ENCODE measurements around the gene TBCK. TPM values are rescaled to one million over a fixed set of nuclear protein-coding genes. Genes with fewer than 3 reads are reported as not detected.

TBCK gene
- total and polyA plus RNA-seq, 2 of the 8 experiments (the other 6 are each of a cell fraction or from before 2014, with no cell fraction given), result 10.2 to 18.7 TPM

DNA sequence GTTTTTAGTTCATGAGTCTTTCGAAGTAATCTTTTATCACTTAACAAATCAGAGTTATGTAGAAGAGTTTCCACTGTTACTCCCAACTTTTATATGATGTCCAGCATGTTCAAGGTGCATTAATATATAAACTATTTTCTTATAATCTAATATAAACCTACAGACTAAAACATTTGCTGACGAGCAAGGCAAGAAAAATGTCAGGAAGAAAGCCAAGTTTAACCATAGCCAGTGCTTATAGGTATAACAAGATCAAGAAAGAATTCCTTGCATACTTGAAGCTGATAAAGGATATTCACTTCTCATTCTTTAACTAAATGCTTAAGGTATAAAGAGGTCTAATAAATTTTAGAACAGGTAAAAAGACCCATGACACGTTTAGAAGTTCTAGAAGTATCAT lies 253.0 kb downstream of the TBCK start:
- no peak overlapping the region for H2AK5ac ChIP-seq (ENCODE audit: low read depth, low read length)
- FAIRE-seq, result no peak
- H3K23ac ChIP-seq (ENCODE audit: insufficient read length), result no peak overlapping the region
- no peaks in the 10 kb centered on the region for H3K27me3 ChIP-seq (replicated peaks in 1 of 4; ENCODE audit: control insufficient read depth in 3 of 4, extremely low read depth in 1 of 4, insufficient read depth in 3 of 4, low read length in 3 of 4)
- H3K4me2 ChIP-seq (ENCODE audit: insufficient read depth in 1 of 2, low read depth in 2 of 2, low read length in 2 of 2), result no peak overlapping the region
- no peak overlapping the region for H2BK12ac ChIP-seq (ENCODE audit: low read depth, low read length)
- no peak overlapping the region for H3K27ac ChIP-seq (ENCODE audit: low read depth, low read length)
- H3K79me2 ChIP-seq (ENCODE audit: control insufficient read depth in 1 of 2, insufficient read depth in 2 of 2, low read length in 2 of 2), result no peaks in the 10 kb centered on the region
- H3K18ac ChIP-seq (ENCODE audit: extremely low read depth, low read length), result no peak overlapping the region
- no peaks in the 10 kb centered on the region for H3K79me1 ChIP-seq (ENCODE audit: low read depth, low read length)
- H3K9me3 ChIP-seq (ENCODE audit: insufficient read depth in 2 of 2, low read depth in 1 of 2, low read length in 1 of 2), result no peaks in the 10 kb centered on the region
- H2BK15ac ChIP-seq (ENCODE audit: low read length), result no peak overlapping the region
- H3K9ac ChIP-seq (replicated peaks in 1 of 4; ENCODE audit: extremely low read depth in 1 of 4, low read depth in 3 of 4, low read length in 3 of 4), result no peak overlapping the region
- no peak overlapping the region for H3K56ac ChIP-seq (replicated peaks; ENCODE audit: insufficient read length, low read depth, low read length)
- no peak overlapping the region for H4K8ac ChIP-seq (ENCODE audit: extremely low read depth, insufficient read depth, low read length)
- H2BK120ac ChIP-seq (replicated peaks; ENCODE audit: low read depth, low read length), result no peak overlapping the region
- no peak overlapping the region for H2BK20ac ChIP-seq (ENCODE audit: low read length)
- H4K20me1 ChIP-seq (replicated peaks in 1 of 2; ENCODE audit: control insufficient read depth in 1 of 2, insufficient read depth in 2 of 2, low read length in 2 of 2), result no peaks in the 10 kb centered on the region
- H2BK5ac ChIP-seq (ENCODE audit: low read depth, low read length), result no peak overlapping the region
- H3K4ac ChIP-seq (replicated peaks; ENCODE audit: insufficient read length, low read depth, low read length), result no peak overlapping the region
- H3K36me3 ChIP-seq (ENCODE audit: control insufficient read depth in 2 of 4, insufficient read depth in 4 of 4, low read length in 3 of 4), result no peaks in the 10 kb centered on the region
- TF ChIP-seq, protein P1, sequence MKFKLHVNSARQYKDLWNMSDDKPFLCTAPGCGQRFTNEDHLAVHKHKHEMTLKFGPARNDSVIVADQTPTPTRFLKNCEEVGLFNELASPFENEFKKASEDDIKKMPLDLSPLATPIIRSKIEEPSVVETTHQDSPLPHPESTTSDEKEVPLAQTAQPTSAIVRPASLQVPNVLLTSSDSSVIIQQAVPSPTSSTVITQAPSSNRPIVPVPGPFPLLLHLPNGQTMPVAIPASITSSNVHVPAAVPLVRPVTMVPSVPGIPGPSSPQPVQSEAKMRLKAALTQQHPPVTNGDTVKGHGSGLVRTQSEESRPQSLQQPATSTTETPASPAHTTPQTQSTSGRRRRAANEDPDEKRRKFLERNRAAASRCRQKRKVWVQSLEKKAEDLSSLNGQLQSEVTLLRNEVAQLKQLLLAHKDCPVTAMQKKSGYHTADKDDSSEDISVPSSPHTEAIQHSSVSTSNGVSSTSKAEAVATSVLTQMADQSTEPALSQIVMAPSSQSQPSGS (IDR thresholded peaks at IDR 0.05; ENCODE audit: low read length), result no peak
- no peak for TF ChIP-seq POLR2A (IDR thresholded peaks at IDR 0.05; ENCODE audit: control extremely low read depth in 1 of 2, low read depth in 2 of 2, low read length in 2 of 2)
- no peak overlapping the region for H3K14ac ChIP-seq (ENCODE audit: insufficient read length)
- no peak overlapping the region for H3K4me3 ChIP-seq (ENCODE audit: extremely low read depth in 1 of 4, insufficient read depth in 2 of 4, low read depth in 3 of 4, low read length in 4 of 4)
- ChIA-PET CTCF (ENCODE audit: partially characterized antibody) (no interaction called here), POLR2A (ENCODE audit: partially characterized antibody) (no interaction called here)
- H3K23me2 ChIP-seq (ENCODE audit: low read depth, low read length), result no peaks in the 10 kb centered on the region
- H4K91ac ChIP-seq (replicated peaks; ENCODE audit: insufficient read length, low read length), result no peak overlapping the region
- H3K4me1 ChIP-seq (replicated peaks in 1 of 4; ENCODE audit: control insufficient read depth in 3 of 4, insufficient read depth in 4 of 4, low read length in 3 of 4), result peaks cover 0 to 2% (median 0%) of the 10 kb centered on the region in 4 experiments; a peak in 1 of 7 replicates
- H4K5ac ChIP-seq (ENCODE audit: insufficient read length, low read depth, low read length), result no peak overlapping the region
- no peak for DNase-seq (ENCODE audit: low read depth in 1 of 2, low spot score in 2 of 2)
- H2AFZ ChIP-seq (ENCODE audit: low read length), result no peak overlapping the region
- WGBS, 2 experiments (ENCODE audit: extremely low coverage in 1 of 2, insufficient coverage in 1 of 2, insufficient read length in 1 of 2, insufficient replicate concordance in 2 of 2, low coverage in 1 of 2, low lambda C conversion rate in 2 of 2, missing lambda C conversion rate in 1 of 2), result 83% methylated on average over 3 of the region's 3 CpGs; no CpG with 5 or more reads in 1 of the 2 experiments
